Immature natural killer cell (primary cell): ENCODE results near the gene FRS2. TPM values are rescaled to one million over a fixed set of nuclear protein-coding genes. Genes with fewer than 3 reads are reported as not detected.

ENCODE experiments used
- DNase-seq, 3 donors: peaks; one replicate each; pipeline ENCODE4 v3.0.0; 2022; ENCODE audit warnings: mixed read lengths in 1 of 3
- H3K27ac Mint-ChIP-seq, 6 donors: one replicate each; pipeline ENCODE4 v1.8.0; 2020; ENCODE audit warnings: mixed read lengths in 6 of 6, mild to moderate bottlenecking in 5 of 6, inconsistent platforms in 4 of 6, moderate library complexity in 3 of 6
- H3K27me3 Mint-ChIP-seq, 3 donors: one replicate each; pipeline ENCODE4 v1.8.0; 2020 to 2021; ENCODE audit warnings: low read depth in 3 of 3, mild to moderate bottlenecking in 3 of 3, mixed read lengths in 3 of 3, moderate library complexity in 3 of 3, inconsistent platforms in 1 of 3
- H3K36me3 Mint-ChIP-seq, 3 donors: one replicate each; pipeline ENCODE4 v1.8.0; 2020; ENCODE audit warnings: mixed read lengths in 3 of 3, inconsistent platforms in 2 of 3, mild to moderate bottlenecking in 2 of 3
- H3K4me1 Mint-ChIP-seq, 2 donors: one replicate each; pipeline ENCODE4 v1.8.0; 2020; ENCODE audit warnings: inconsistent platforms in 2 of 2, mild to moderate bottlenecking in 2 of 2, mixed read lengths in 2 of 2, moderate library complexity in 1 of 2
- H3K4me3 Mint-ChIP-seq, 5 donors: one replicate each; pipeline ENCODE4 v1.8.0; 2020; ENCODE audit warnings: mild to moderate bottlenecking in 5 of 5, mixed read lengths in 5 of 5, inconsistent platforms in 3 of 5, moderate library complexity in 3 of 5
- H3K9me3 Mint-ChIP-seq, 6 donors: one replicate each; pipeline ENCODE4 v1.8.0; 2020; ENCODE audit warnings: mild to moderate bottlenecking in 6 of 6, mixed read lengths in 6 of 6, inconsistent platforms in 4 of 6, moderate library complexity in 3 of 6
- polyA plus RNA-seq, 3 donors: library from polyadenylated mRNA; unstranded; fragments of 300-500 nt; fragmentation: Illumina TruSeq; gene quantifications; one replicate each; pipeline ENCODE4 v1.2.3, GENCODE V29; 2021

The FRS2 gene
- polyA plus RNA-seq, 3 donors from 2014 or later: 5.6 to 11.2 (median 7.8) TPM

DNA sequence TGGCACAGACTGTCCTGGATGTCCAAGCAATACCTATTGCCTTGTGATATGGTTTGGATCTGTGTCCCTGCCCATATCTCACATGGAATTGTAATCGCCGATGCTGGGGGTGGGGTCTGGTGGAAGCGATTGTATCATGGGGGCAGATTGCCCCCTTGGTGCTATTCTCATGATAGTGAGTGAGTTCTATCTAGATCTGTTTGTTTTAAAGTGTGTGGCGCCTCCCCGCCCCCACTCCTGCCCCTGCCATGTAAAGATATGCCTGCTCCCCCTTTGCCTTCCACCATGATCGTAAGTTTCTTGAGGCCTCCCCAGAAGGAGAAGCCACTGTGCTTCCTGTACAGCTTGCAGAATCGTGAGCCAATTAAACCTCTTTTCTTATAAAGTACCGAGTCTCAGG, 157.3 kb downstream of the FRS2 start:
- H3K27me3 Mint-ChIP-seq: peaks cover 0 to 1% (median 0%) of the 10 kb centered on the region in 3 donors
- no peak overlapping the region for H3K4me3 Mint-ChIP-seq
- no peaks in the 10 kb centered on the region for H3K36me3 Mint-ChIP-seq
- H3K27ac Mint-ChIP-seq: no peak overlapping the region
- H3K9me3 Mint-ChIP-seq: no peaks in the 10 kb centered on the region
- H3K4me1 Mint-ChIP-seq: no peaks in the 10 kb centered on the region
- no peak for DNase-seq

Other genes with a start within 250 kb of the FRS2 start
- 10 to 100 TPM; 35.3 to 69.6 (median 49.8) TPM for gene CPSF6, start 230.8 kb upstream of the FRS2 start, polyA plus RNA-seq
- gene LYZ, start 122.0 kb upstream of the FRS2 start, polyA plus RNA-seq: 100 to 1,000 TPM in 2 of 3 donors, 10 to 100 TPM in 1; 17.8 to 413 (median 351) TPM
- gene YEATS4, start 110.6 kb upstream of the FRS2 start, polyA plus RNA-seq: 10 to 100 TPM; 26.6 to 41.8 (median 31.9) TPM
- gene CCT2, start 115.1 kb downstream of the FRS2 start, polyA plus RNA-seq: 100 to 1,000 TPM; 129 to 201 (median 142) TPM
- gene LRRC10, start 140.5 kb downstream of the FRS2 start, polyA plus RNA-seq: not detected
- gene BEST3, start 228.9 kb downstream of the FRS2 start, polyA plus RNA-seq: not detected